OCI-LY3 (cell line): ENCODE data around the gene COL27A1.

Experiments used
- CTCF ChIP-seq: fragments of 200-600, 300-600 bp; sonication (generic); IDR thresholded peaks from 2 replicates; pipeline ENCODE4 v1.5.1; 2014; ENCODE audit warnings: antibody characterized with exemption, low read length, low read depth
- EZH2phosphoT487 ChIP-seq: fragments of 200-600 bp; shearing (Covaris generic); IDR thresholded peaks from 2 replicates; pipeline ENCODE4 v1.6.1; 2018; ENCODE audit warnings: antibody characterized with exemption, mixed run types, low read depth

DNA sequence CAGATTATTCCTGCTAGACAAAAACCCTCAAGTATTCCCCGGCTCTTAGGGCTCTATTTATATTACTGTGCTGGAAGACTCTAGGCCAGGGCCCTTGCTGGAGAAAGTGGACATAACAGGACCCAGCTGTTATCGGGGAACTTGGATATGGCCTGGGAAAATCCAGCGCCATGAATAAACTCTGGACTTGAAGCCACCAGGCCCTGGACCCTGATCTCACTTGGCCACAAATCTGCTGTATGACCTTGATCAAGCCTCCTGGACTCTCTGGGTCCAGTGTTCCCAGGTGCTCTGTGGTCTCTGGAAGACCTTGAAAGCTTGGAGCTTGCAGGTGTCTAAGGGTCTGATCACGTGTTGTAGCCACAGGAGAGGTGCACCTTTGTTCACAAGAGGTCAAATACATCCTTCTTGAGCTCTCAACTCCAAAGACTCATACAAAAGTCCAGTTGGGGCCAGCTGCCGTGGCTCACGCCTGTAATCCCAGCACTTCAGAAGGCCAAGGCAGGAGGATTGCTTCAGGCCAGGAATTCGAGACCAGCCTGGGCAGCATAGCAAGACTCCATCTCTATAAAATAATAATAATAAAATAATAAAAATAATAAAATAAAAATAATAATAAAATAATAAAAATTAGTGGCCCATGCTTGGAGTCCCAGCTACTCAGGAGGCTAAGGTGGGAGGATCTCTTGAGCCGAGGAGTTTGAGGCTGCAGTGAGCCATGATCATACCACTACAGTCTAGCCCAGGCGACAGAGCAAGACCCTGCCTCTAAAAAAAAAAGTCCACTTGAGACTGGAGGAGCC lies 26.5 kb downstream of the COL27A1 start:
- TF ChIP-seq CTCF (no peak), EZH2phosphoT487 (no peak)
